Raji (cell line): Measurements from ENCODE around the gene ARHGAP25.

ENCODE experiments used
- POLR2A ChIP-seq: IDR thresholded peaks from 2 replicates; pipeline ENCODE4 v1.6.1; 2011; ENCODE audit warnings: low read depth, low read length, control low read depth; ENCODE audit not compliant: insufficient read depth

ARHGAP25 gene

GRCh38 chr2:68860111-68860510 is 125.5 kb downstream of the ARHGAP25 start:
- TF ChIP-seq POLR2A = no peak

GRCh38 chr2:68861330-68861729 is 126.7 kb downstream of the ARHGAP25 start:
- no peak for TF ChIP-seq POLR2A

GRCh38 chr2:68862889-68863288 is 128.3 kb downstream of the ARHGAP25 start:
- TF ChIP-seq POLR2A = no peak

GRCh38 chr2:68863996-68864395 is 129.4 kb downstream of the ARHGAP25 start:
- no peak for TF ChIP-seq POLR2A

GRCh38 chr2:68865108-68865507 is 130.5 kb downstream of the ARHGAP25 start:
- TF ChIP-seq POLR2A = no peak

GRCh38 chr2:68870215-68870614 is 135.6 kb downstream of the ARHGAP25 start:
- TF ChIP-seq POLR2A = no peak

GRCh38 chr2:68871159-68871764 is 136.7 kb downstream of the ARHGAP25 start, which contains the start of gene BMP10:
Gene BMP10 (minus strand): TSS chr2:68871397. CDS start chr2:68871358, 39 bp downstream.
- TF ChIP-seq POLR2A = no peak
